OCI-LY7 (cell line): ENCODE measurements around the gene SLC5A11.

Source experiments
- EZH2phosphoT487 ChIP-seq: fragments of 200-600 bp; sonication (generic); IDR thresholded peaks from 2 replicates; pipeline ENCODE4 v1.6.1; 2018; ENCODE audit warnings: low read depth, borderline replicate concordance, mild to moderate bottlenecking, mixed run types, antibody characterized with exemption, low read length, moderate library complexity, mixed read lengths
- TF ChIP-seq, protein P1 (sequence below): fragments of 200-600 bp; sonication (generic); conservative IDR thresholded peaks from 2 replicates; pipeline ENCODE4 v1.5.1; 2014; ENCODE audit warnings: mild to moderate bottlenecking, antibody characterized with exemption, low read length, moderate library complexity, mixed read lengths

- TF ChIP-seq, protein P1, sequence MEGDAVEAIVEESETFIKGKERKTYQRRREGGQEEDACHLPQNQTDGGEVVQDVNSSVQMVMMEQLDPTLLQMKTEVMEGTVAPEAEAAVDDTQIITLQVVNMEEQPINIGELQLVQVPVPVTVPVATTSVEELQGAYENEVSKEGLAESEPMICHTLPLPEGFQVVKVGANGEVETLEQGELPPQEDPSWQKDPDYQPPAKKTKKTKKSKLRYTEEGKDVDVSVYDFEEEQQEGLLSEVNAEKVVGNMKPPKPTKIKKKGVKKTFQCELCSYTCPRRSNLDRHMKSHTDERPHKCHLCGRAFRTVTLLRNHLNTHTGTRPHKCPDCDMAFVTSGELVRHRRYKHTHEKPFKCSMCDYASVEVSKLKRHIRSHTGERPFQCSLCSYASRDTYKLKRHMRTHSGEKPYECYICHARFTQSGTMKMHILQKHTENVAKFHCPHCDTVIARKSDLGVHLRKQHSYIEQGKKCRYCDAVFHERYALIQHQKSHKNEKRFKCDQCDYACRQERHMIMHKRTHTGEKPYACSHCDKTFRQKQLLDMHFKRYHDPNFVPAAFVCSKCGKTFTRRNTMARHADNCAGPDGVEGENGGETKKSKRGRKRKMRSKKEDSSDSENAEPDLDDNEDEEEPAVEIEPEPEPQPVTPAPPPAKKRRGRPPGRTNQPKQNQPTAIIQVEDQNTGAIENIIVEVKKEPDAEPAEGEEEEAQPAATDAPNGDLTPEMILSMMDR: no peak
- no peak for TF ChIP-seq EZH2phosphoT487
These were observed 100.4 kb downstream of the SLC5A11 start for GRCh38 chr16:24946155-24946554.
